Measurements from ENCODE around the gene POMT2. TPM values are rescaled to one million over a fixed set of nuclear protein-coding genes. Genes with fewer than 3 reads are reported as not detected.

Gene POMT2
- total and polyA plus RNA-seq, 2 donors (not counting 3 experiments of a cell fraction or from before 2014, with no cell fraction given), result 19.5 to 48.2 TPM

DNA sequence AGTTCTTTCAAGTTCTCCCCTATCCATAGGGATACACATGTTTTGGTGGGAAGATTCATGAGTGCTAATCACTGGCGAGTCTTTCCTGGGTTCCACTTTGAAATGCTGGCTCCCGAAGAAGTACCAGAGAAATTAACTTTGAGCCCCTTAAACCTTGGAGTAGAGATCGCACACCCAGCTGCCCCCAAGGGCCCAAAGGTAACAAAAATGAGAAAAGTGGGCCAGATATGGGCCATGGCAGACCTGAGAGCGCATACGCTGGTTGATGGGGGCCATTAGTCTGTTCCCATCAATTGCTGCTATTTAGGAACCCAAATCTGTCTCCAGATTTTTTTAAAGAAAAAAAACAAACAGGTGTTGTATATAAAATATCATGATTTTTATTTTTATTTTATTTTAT, 2.3 kb upstream of the POMT2 start:
- Histone ChIP-seq H3K79me2 (ENCODE audit: control insufficient read depth, insufficient read depth, low read length) (peaks cover 10% of the 10 kb centered on the region), H3K4me2 (ENCODE audit: insufficient read depth, low read length) (no peak overlapping the region), H4K20me1 (replicated peaks; ENCODE audit: control insufficient read depth, extremely low read depth, insufficient read depth, low read length) (no peaks in the 10 kb centered on the region), H3K9me3 (replicated peaks; ENCODE audit: control insufficient read depth, insufficient read depth, low read length) (no peaks in the 10 kb centered on the region), H3K9ac (replicated peaks; ENCODE audit: extremely low read depth, insufficient read depth, low read length) (no peak overlapping the region), H3K27ac (ENCODE audit: insufficient read depth, low read depth, low read length) (no peak overlapping the region), H3K36me3 (ENCODE audit: control insufficient read depth in 2 of 2, extremely low read depth in 1 of 2, insufficient read depth in 2 of 2, low read length in 2 of 2) (no peaks in the 10 kb centered on the region), H3K4me1 (ENCODE audit: control insufficient read depth, extremely low read depth, insufficient read depth, low read length) (peaks cover 17% of the 10 kb centered on the region), H2AFZ (ENCODE audit: low read depth, low read length) (no peak overlapping the region), H3K4me3 (replicated peaks in 1 of 3; ENCODE audit: insufficient read depth in 1 of 3, low read depth in 1 of 3, low read length in 3 of 3) (no peak overlapping the region), H3K9me1 (replicated peaks; ENCODE audit: control insufficient read depth, extremely low read depth, insufficient read depth, low read length) (no peaks in the 10 kb centered on the region), H3K27me3 (ENCODE audit: control insufficient read depth in 2 of 2, insufficient read depth in 2 of 2, low read length in 2 of 2) (no peaks in the 10 kb centered on the region)
- TF ChIP-seq, protein P1, sequence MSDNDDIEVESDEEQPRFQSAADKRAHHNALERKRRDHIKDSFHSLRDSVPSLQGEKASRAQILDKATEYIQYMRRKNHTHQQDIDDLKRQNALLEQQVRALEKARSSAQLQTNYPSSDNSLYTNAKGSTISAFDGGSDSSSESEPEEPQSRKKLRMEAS (IDR thresholded peaks at IDR 0.05; ENCODE audit: insufficient read depth, insufficient read length), result no peak
- no peak for TF ChIP-seq EZH2 (IDR thresholded peaks at IDR 0.05; ENCODE audit: borderline replicate concordance, low read depth, low read length, severe bottlenecking)
- FAIRE-seq, result no peak
- no peak for DNase-seq (ENCODE audit: low read depth, low spot score)
- intact Hi-C loops (cut with micrococcal nuclease) (loop anchor here (5.0 kb wide), 1 partner anchor 294 kb away; the partner anchor contains the start of gene SPTLC2), dilution Hi-C loops (cut with MboI; ENCODE audit: extremely low pct_ligation_motif_present, low sequenced_read_pairs) (no loop called here)
- BruUV-seq (replicated peaks), result no TSS peak
- ChIA-PET POLR2A (no interaction called here), CTCF (no interaction called here)

DNA sequence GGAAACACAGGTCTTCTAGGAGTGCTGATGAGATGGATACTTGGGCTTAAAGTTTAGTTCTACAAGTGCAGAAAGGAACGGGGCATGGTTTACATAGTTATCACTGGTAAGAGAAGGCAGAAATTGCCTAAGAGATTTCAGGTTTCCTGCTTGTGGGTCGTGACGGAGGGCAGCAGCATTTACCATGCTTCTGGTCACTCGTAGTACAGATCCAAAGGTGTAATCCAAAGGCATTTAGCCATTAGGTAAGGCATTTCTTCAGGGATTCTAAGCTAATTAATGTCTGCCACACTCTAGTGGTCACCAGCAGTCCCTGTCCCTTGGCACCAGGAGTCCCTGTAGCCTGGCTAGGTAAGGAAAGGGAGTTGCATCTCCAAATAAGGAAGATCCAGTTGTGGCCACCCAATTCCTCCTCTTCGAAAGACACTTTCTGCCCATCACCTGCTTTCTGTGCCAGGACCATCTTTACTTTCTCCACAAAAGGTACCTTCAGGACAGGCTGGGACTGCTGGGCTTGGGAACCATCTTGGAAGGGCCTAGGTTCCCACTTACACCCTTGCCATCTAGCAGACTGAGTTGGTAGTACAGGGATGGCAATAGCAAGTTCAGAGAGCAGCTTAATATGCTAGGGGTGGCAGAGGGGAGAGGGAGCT, 1.7 kb upstream of the POMT2 start:
- POLR2A ChIA-PET, result interaction anchor here (1.8 kb wide), 1 partner anchor 19 kb away, joined by 7 read pairs; no protein-coding TSS in a partner anchor
- TF ChIP-seq MYC (IDR thresholded peaks at IDR 0.05; ENCODE audit: low read depth, low read length) (no peak), POLR2A (IDR thresholded peaks at IDR 0.05; ENCODE audit: low read depth, low read length) (no peak), POLR2AphosphoS5 (IDR thresholded peaks at IDR 0.05; ENCODE audit: insufficient read depth, low read depth, low read length) (no peak), JUN (IDR thresholded peaks at IDR 0.05; ENCODE audit: borderline replicate concordance, insufficient read depth, insufficient read length, low read depth) (no peak), FOS (IDR thresholded peaks at IDR 0.05; ENCODE audit: borderline replicate concordance, insufficient read depth, low read length) (no peak), EZH2 (IDR thresholded peaks at IDR 0.05; ENCODE audit: borderline replicate concordance, low read depth, low read length, severe bottlenecking) (no peak), GATA2 (IDR thresholded peaks at IDR 0.05; ENCODE audit: insufficient read depth, insufficient read length, low read depth, low read length) (no peak)
- TF ChIP-seq, protein P2, sequence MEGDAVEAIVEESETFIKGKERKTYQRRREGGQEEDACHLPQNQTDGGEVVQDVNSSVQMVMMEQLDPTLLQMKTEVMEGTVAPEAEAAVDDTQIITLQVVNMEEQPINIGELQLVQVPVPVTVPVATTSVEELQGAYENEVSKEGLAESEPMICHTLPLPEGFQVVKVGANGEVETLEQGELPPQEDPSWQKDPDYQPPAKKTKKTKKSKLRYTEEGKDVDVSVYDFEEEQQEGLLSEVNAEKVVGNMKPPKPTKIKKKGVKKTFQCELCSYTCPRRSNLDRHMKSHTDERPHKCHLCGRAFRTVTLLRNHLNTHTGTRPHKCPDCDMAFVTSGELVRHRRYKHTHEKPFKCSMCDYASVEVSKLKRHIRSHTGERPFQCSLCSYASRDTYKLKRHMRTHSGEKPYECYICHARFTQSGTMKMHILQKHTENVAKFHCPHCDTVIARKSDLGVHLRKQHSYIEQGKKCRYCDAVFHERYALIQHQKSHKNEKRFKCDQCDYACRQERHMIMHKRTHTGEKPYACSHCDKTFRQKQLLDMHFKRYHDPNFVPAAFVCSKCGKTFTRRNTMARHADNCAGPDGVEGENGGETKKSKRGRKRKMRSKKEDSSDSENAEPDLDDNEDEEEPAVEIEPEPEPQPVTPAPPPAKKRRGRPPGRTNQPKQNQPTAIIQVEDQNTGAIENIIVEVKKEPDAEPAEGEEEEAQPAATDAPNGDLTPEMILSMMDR (IDR thresholded peaks at IDR 0.05; ENCODE audit: extremely low read depth in 1 of 2, insufficient read depth in 1 of 2, low read depth in 1 of 2, low read length in 2 of 2), result no peak
- TF ChIP-seq, protein P1 (IDR thresholded peaks at IDR 0.05; ENCODE audit: insufficient read depth, insufficient read length), result no peak
- H3K27ac ChIP-seq (ENCODE audit: insufficient read depth, low read depth, low read length), result no peak overlapping the region

More for the DNA sequence above, 1.7 kb upstream of the POMT2 start:
- Histone ChIP-seq H3K9ac (replicated peaks; ENCODE audit: extremely low read depth, insufficient read depth, low read length) (peak overlapping the region; percentile 90), H3K9me1 (replicated peaks; ENCODE audit: control insufficient read depth, extremely low read depth, insufficient read depth, low read length) (no peaks in the 10 kb centered on the region), H3K4me2 (ENCODE audit: insufficient read depth, low read length) (peak overlapping the region; percentile 65), H3K36me3 (ENCODE audit: control insufficient read depth in 2 of 2, extremely low read depth in 1 of 2, insufficient read depth in 2 of 2, low read length in 2 of 2) (no peaks in the 10 kb centered on the region), H4K20me1 (replicated peaks; ENCODE audit: control insufficient read depth, extremely low read depth, insufficient read depth, low read length) (no peaks in the 10 kb centered on the region), H3K9me3 (replicated peaks; ENCODE audit: control insufficient read depth, insufficient read depth, low read length) (no peaks in the 10 kb centered on the region), H3K27me3 (ENCODE audit: control insufficient read depth in 2 of 2, insufficient read depth in 2 of 2, low read length in 2 of 2) (no peaks in the 10 kb centered on the region), H3K4me1 (ENCODE audit: control insufficient read depth, extremely low read depth, insufficient read depth, low read length) (peaks cover 17% of the 10 kb centered on the region), H2AFZ (ENCODE audit: low read depth, low read length) (peak overlapping the region; percentile 55), H3K4me3 (replicated peaks in 1 of 3; ENCODE audit: insufficient read depth in 1 of 3, low read depth in 1 of 3, low read length in 3 of 3) (peak overlapping the region in 1 of 3 experiments; percentile 44), H3K79me2 (ENCODE audit: control insufficient read depth, insufficient read depth, low read length) (peaks cover 13% of the 10 kb centered on the region)
- no TSS peak for BruUV-seq (replicated peaks)
- dilution Hi-C loops (cut with MboI; ENCODE audit: extremely low pct_ligation_motif_present, low sequenced_read_pairs) (no loop called here), intact Hi-C loops (cut with micrococcal nuclease) (loop anchor here (5.0 kb wide), 1 partner anchor 295 kb away; the partner anchor contains the start of gene SPTLC2)
- CTCF ChIA-PET, result interaction anchor here (1.7 to 2.3 kb wide), 2 partner anchors 13 to 55 kb away, joined by 5 to 14 read pairs; partner anchors contain the start of genes SAMD15 and TMED8
- DNase-seq (ENCODE audit: low read depth, low spot score) (no peak), FAIRE-seq (peak; percentile 52)
